ENCODE results near the gene SEPTIN10. TPM values are rescaled to one million over a fixed set of nuclear protein-coding genes. Genes with fewer than 3 reads are reported as not detected.
"Not testable (repeated sequence)": the region's sequence is repeated elsewhere in the genome, so short reads cannot be mapped to it uniquely, and the experiment has no call there.

Gene SEPTIN10
- polyA plus RNA-seq, 1 donor from 2014 or later: 7.4 TPM

- H3K9ac ChIP-seq (ENCODE audit: low read length): no peak overlapping the region
- no peaks in the 10 kb centered on the region for H3K9me2 ChIP-seq (ENCODE audit: insufficient read depth, low read length)
- H2AFZ ChIP-seq (ENCODE audit: low read depth, low read length): no peak overlapping the region
- H3K9me3 ChIP-seq (ENCODE audit: low read length): no peaks in the 10 kb centered on the region
- H4K20me1 ChIP-seq (ENCODE audit: insufficient read depth): no peaks in the 10 kb centered on the region
- no peaks in the 10 kb centered on the region for H3K79me2 ChIP-seq (replicated peaks; ENCODE audit: insufficient read depth, low read length)
- no peaks in the 10 kb centered on the region for H3F3A ChIP-seq (ENCODE audit: insufficient read depth, low read length, poor library complexity, severe bottlenecking)
- TF ChIP-seq, protein P1, sequence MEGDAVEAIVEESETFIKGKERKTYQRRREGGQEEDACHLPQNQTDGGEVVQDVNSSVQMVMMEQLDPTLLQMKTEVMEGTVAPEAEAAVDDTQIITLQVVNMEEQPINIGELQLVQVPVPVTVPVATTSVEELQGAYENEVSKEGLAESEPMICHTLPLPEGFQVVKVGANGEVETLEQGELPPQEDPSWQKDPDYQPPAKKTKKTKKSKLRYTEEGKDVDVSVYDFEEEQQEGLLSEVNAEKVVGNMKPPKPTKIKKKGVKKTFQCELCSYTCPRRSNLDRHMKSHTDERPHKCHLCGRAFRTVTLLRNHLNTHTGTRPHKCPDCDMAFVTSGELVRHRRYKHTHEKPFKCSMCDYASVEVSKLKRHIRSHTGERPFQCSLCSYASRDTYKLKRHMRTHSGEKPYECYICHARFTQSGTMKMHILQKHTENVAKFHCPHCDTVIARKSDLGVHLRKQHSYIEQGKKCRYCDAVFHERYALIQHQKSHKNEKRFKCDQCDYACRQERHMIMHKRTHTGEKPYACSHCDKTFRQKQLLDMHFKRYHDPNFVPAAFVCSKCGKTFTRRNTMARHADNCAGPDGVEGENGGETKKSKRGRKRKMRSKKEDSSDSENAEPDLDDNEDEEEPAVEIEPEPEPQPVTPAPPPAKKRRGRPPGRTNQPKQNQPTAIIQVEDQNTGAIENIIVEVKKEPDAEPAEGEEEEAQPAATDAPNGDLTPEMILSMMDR (IDR thresholded peaks at IDR 0.05; ENCODE audit: poor library complexity, severe bottlenecking): no peak
- TF ChIP-seq MXI1 (conservative IDR thresholded peaks at IDR 0.05; ENCODE audit: poor library complexity, severe bottlenecking) (no peak), EZH2 (IDR thresholded peaks at IDR 0.05; ENCODE audit: borderline replicate concordance, insufficient read depth, low read length, poor library complexity, severe bottlenecking) (no peak), EP300 (conservative IDR thresholded peaks at IDR 0.05; ENCODE audit: poor library complexity, severe bottlenecking) (no peak), POLR2AphosphoS5 (IDR thresholded peaks at IDR 0.05) (no peak), TAF1 (IDR thresholded peaks at IDR 0.05; ENCODE audit: low read depth) (no peak), SMC3 (conservative IDR thresholded peaks at IDR 0.05; ENCODE audit: poor library complexity) (no peak), RAD21 (conservative IDR thresholded peaks at IDR 0.05) (no peak)
- TF ChIP-seq, protein P2, sequence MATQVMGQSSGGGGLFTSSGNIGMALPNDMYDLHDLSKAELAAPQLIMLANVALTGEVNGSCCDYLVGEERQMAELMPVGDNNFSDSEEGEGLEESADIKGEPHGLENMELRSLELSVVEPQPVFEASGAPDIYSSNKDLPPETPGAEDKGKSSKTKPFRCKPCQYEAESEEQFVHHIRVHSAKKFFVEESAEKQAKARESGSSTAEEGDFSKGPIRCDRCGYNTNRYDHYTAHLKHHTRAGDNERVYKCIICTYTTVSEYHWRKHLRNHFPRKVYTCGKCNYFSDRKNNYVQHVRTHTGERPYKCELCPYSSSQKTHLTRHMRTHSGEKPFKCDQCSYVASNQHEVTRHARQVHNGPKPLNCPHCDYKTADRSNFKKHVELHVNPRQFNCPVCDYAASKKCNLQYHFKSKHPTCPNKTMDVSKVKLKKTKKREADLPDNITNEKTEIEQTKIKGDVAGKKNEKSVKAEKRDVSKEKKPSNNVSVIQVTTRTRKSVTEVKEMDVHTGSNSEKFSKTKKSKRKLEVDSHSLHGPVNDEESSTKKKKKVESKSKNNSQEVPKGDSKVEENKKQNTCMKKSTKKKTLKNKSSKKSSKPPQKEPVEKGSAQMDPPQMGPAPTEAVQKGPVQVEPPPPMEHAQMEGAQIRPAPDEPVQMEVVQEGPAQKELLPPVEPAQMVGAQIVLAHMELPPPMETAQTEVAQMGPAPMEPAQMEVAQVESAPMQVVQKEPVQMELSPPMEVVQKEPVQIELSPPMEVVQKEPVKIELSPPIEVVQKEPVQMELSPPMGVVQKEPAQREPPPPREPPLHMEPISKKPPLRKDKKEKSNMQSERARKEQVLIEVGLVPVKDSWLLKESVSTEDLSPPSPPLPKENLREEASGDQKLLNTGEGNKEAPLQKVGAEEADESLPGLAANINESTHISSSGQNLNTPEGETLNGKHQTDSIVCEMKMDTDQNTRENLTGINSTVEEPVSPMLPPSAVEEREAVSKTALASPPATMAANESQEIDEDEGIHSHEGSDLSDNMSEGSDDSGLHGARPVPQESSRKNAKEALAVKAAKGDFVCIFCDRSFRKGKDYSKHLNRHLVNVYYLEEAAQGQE (IDR thresholded peaks at IDR 0.05; ENCODE audit: borderline replicate concordance): no peak
- H3K27me3 ChIP-seq (ENCODE audit: insufficient read depth, low read depth, low read length): no peaks in the 10 kb centered on the region
- H3K4me2 ChIP-seq (ENCODE audit: low read length): no peak overlapping the region
- no peak overlapping the region for H3K4me3 ChIP-seq (ENCODE audit: low read length)
- no peak overlapping the region for H3K27ac ChIP-seq (ENCODE audit: low read length)
- H3K36me3 ChIP-seq (ENCODE audit: insufficient read depth, low read length): no peaks in the 10 kb centered on the region
Measured at GRCh38 chr2:109629867-109630266, 16.1 kb upstream of the SEPTIN10 start.

- not testable (repeated sequence) for H3K9me3 ChIP-seq (ENCODE audit: low read length); H3K9me2 ChIP-seq (ENCODE audit: insufficient read depth, low read length)
Measured at GRCh38 chr2:109628321-109628720, 14.6 kb upstream of the SEPTIN10 start.

GRCh38 chr2:109624339-109624738, 10.6 kb upstream of the SEPTIN10 start:
- H3K9me2 ChIP-seq (ENCODE audit: insufficient read depth, low read length): no peaks in the 10 kb centered on the region
- H2AFZ ChIP-seq (ENCODE audit: low read depth, low read length): no peak overlapping the region
- no peaks in the 10 kb centered on the region for H3F3A ChIP-seq (ENCODE audit: insufficient read depth, low read length, poor library complexity, severe bottlenecking)
- H4K20me1 ChIP-seq (ENCODE audit: insufficient read depth): no peaks in the 10 kb centered on the region
- H3K27me3 ChIP-seq (ENCODE audit: insufficient read depth, low read depth, low read length): no peaks in the 10 kb centered on the region
- H3K27ac ChIP-seq (ENCODE audit: low read length): no peak overlapping the region
- TF ChIP-seq RAD21 (conservative IDR thresholded peaks at IDR 0.05) (no peak), EZH2 (IDR thresholded peaks at IDR 0.05; ENCODE audit: borderline replicate concordance, insufficient read depth, low read length, poor library complexity, severe bottlenecking) (no peak), EP300 (conservative IDR thresholded peaks at IDR 0.05; ENCODE audit: poor library complexity, severe bottlenecking) (no peak), TAF1 (IDR thresholded peaks at IDR 0.05; ENCODE audit: low read depth) (no peak), MXI1 (conservative IDR thresholded peaks at IDR 0.05; ENCODE audit: poor library complexity, severe bottlenecking) (no peak), POLR2AphosphoS5 (IDR thresholded peaks at IDR 0.05) (no peak), SMC3 (conservative IDR thresholded peaks at IDR 0.05; ENCODE audit: poor library complexity) (no peak)
- TF ChIP-seq, protein P2 (IDR thresholded peaks at IDR 0.05; ENCODE audit: borderline replicate concordance): no peak
- TF ChIP-seq, protein P1 (IDR thresholded peaks at IDR 0.05; ENCODE audit: poor library complexity, severe bottlenecking): no peak
- H3K36me3 ChIP-seq (ENCODE audit: insufficient read depth, low read length): no peaks in the 10 kb centered on the region
- H3K9ac ChIP-seq (ENCODE audit: low read length): no peak overlapping the region
- H3K4me3 ChIP-seq (ENCODE audit: low read length): no peak overlapping the region
- H3K9me3 ChIP-seq (ENCODE audit: low read length): no peaks in the 10 kb centered on the region
- H3K4me2 ChIP-seq (ENCODE audit: low read length): no peak overlapping the region
- no peaks in the 10 kb centered on the region for H3K79me2 ChIP-seq (replicated peaks; ENCODE audit: insufficient read depth, low read length)

More at GRCh38 chr2:109628321-109628720, 14.6 kb upstream of the SEPTIN10 start:
- not testable (repeated sequence) for H3F3A ChIP-seq (ENCODE audit: insufficient read depth, low read length, poor library complexity, severe bottlenecking); H2AFZ ChIP-seq (ENCODE audit: low read depth, low read length); H3K27ac ChIP-seq (ENCODE audit: low read length); H4K20me1 ChIP-seq (ENCODE audit: insufficient read depth); H3K9ac ChIP-seq (ENCODE audit: low read length); H3K27me3 ChIP-seq (ENCODE audit: insufficient read depth, low read depth, low read length); H3K4me2 ChIP-seq (ENCODE audit: low read length); H3K79me2 ChIP-seq (replicated peaks; ENCODE audit: insufficient read depth, low read length); H3K36me3 ChIP-seq (ENCODE audit: insufficient read depth, low read length); H3K4me3 ChIP-seq (ENCODE audit: low read length)
